ENCODE data around the gene TM9SF2.

- TF ChIP-seq EZH2 (IDR thresholded peaks at IDR 0.05), result no peak
- TF ChIP-seq POLR2AphosphoS5 (IDR thresholded peaks at IDR 0.05; ENCODE audit: borderline replicate concordance, low read depth, low read length), result no peak
Observed at GRCh38 chr13:99516153-99516929, 15.1 kb downstream of the TM9SF2 start.
